ENCODE results near the gene KRI1. TPM values are rescaled to one million over a fixed set of nuclear protein-coding genes. Genes with fewer than 3 reads are reported as not detected.

KRI1 gene
- polyA plus RNA-seq, 1 of the 3 experiments (the other 2 are of a cell fraction): 26.7 TPM

DNA sequence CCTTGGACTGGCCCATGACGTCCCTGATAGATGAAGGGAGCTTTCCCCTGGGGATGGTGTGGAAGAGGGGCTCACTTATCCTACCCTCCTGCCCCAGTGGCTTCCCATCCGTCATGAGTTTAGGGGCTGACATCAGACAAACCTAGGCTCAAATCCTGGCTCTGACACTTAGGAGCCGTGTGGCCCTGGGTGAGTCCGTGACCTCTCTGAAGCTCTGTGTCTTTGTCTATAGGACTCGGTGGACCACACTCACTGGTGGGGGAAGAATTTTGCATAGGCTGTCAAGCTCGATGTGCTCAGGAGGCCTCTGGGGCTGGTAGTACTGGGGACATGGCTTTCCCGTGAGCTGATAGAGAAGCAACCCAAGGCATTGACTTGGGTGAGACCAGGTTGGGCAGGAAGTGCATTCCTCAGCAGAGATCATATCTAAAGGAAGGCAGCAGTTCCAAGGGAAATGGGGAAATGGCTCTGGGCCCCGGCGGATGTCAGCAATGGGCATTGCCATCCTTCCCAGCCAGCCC lies 38.7 kb upstream of the KRI1 start:
- no peak overlapping the region for H3K27ac ChIP-seq (ENCODE audit: low read depth in 2 of 2, low read length in 1 of 2)

DNA sequence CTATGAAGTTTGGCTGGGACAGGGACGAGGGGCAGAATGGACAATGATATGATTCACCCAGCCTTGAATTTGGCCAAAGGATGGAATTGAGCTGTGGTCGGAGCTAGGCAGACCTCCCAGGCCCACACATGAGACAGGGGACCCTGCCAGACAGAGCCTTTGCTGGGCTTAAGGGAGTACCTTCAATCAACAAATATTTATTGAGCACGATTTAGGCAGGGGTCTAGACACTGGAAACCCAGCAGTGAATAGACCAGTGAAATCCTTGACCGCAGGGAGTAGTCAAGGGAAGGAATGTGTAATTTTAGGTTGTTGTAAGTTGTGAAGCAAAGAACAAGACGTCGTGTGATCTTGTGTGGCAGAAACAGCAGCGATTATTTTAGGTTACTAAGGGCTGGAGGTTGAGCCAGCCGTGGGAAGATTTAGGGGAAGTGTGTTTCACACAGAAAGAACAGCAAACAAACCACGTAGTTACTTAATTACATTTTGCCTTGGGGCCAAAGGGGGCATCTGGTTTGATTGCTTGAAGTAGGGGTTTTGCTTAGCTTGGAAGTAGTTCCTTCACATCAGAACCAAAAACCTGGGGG lies 38.2 kb upstream of the KRI1 start:
- Histone ChIP-seq H3K9ac (no peak overlapping the region), H3K4me3 (ENCODE audit: low read depth in 2 of 2, low read length in 1 of 2) (peak overlapping the region in 1 of 2 experiments; percentile 95; a peak in 3 of 4 replicates), H3K36me3 (replicated peaks in 1 of 2; ENCODE audit: control insufficient read depth in 1 of 2, insufficient read depth in 2 of 2, low read length in 1 of 2) (no peaks in the 10 kb centered on the region), H3K27ac (ENCODE audit: low read depth in 2 of 2, low read length in 1 of 2) (no peak overlapping the region), H4K20me1 (ENCODE audit: insufficient read depth) (no peaks in the 10 kb centered on the region), H3K79me2 (ENCODE audit: insufficient read depth) (peaks cover 37% of the 10 kb centered on the region), H3K9me3 (no peaks in the 10 kb centered on the region), H3K4me1 (ENCODE audit: control insufficient read depth in 1 of 2, insufficient read depth in 2 of 2, low read depth in 1 of 2, low read length in 1 of 2) (peaks cover 0 to 8% of the 10 kb centered on the region in 2 experiments; a peak in 1 of 4 replicates), H3K27me3 (ENCODE audit: insufficient read depth) (peaks cover 15% of the 10 kb centered on the region; the same call in 1 of the 2 replicates), H3F3A (replicated peaks; ENCODE audit: insufficient read depth) (no peaks in the 10 kb centered on the region), H3K4me2 (peak overlapping the region; percentile 95; the same call in 1 of the 2 replicates), H2AFZ (ENCODE audit: low read depth) (no peak overlapping the region), H3K9me2 (no peaks in the 10 kb centered on the region)
- DNase-seq: peak; percentile 5
- CTCF ChIA-PET: interaction anchor here (0.8 to 8.0 kb wide), 4 partner anchors 23 to 97 kb away, joined by 3 to 51 read pairs (median 16); partner anchors contain the start of gene QTRT1
- 76% methylated on average over 9 of the region's 9 CpGs for WGBS (ENCODE audit: low lambda C conversion rate)
- POLR2A ChIA-PET: interaction anchor here (1.5 kb wide), 1 partner anchor 40 kb away, joined by 4 read pairs; no protein-coding TSS in a partner anchor
- no peak for TF ChIP-seq EP300 (IDR thresholded peaks at IDR 0.05; ENCODE audit: borderline replicate concordance in 1 of 2, low read depth in 1 of 2, low read length in 1 of 2)
- TF ChIP-seq, protein P1, sequence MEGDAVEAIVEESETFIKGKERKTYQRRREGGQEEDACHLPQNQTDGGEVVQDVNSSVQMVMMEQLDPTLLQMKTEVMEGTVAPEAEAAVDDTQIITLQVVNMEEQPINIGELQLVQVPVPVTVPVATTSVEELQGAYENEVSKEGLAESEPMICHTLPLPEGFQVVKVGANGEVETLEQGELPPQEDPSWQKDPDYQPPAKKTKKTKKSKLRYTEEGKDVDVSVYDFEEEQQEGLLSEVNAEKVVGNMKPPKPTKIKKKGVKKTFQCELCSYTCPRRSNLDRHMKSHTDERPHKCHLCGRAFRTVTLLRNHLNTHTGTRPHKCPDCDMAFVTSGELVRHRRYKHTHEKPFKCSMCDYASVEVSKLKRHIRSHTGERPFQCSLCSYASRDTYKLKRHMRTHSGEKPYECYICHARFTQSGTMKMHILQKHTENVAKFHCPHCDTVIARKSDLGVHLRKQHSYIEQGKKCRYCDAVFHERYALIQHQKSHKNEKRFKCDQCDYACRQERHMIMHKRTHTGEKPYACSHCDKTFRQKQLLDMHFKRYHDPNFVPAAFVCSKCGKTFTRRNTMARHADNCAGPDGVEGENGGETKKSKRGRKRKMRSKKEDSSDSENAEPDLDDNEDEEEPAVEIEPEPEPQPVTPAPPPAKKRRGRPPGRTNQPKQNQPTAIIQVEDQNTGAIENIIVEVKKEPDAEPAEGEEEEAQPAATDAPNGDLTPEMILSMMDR (IDR thresholded peaks at IDR 0.05): no peak
- no peak for TF ChIP-seq SMC3 (IDR thresholded peaks at IDR 0.05; ENCODE audit: low read depth, low read length)
- TF ChIP-seq MXI1 (IDR thresholded peaks at IDR 0.05; ENCODE audit: low read depth, low read length): no peak
- TF ChIP-seq CHD2 (IDR thresholded peaks at IDR 0.05; ENCODE audit: low read length, partially characterized antibody): no peak
- no peak for TF ChIP-seq GABPA (IDR thresholded peaks at IDR 0.05; ENCODE audit: low read depth)
- TF ChIP-seq RCOR1 (IDR thresholded peaks at IDR 0.05; ENCODE audit: low read length): no peak
- no peak for TF ChIP-seq YY1 (IDR thresholded peaks at IDR 0.05; ENCODE audit: low read depth)
- no peak for TF ChIP-seq MEF2A (IDR thresholded peaks at IDR 0.05; ENCODE audit: borderline replicate concordance, low read depth)
- TF ChIP-seq FOXM1 (IDR thresholded peaks at IDR 0.05; ENCODE audit: low read depth): no peak
- TF ChIP-seq, protein P2, sequence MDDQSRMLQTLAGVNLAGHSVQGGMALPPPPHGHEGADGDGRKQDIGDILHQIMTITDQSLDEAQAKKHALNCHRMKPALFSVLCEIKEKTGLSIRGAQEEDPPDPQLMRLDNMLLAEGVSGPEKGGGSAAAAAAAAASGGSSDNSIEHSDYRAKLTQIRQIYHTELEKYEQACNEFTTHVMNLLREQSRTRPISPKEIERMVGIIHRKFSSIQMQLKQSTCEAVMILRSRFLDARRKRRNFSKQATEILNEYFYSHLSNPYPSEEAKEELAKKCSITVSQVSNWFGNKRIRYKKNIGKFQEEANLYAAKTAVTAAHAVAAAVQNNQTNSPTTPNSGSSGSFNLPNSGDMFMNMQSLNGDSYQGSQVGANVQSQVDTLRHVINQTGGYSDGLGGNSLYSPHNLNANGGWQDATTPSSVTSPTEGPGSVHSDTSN (IDR thresholded peaks at IDR 0.05): no peak
- no peak for TF ChIP-seq FOSL2 (IDR thresholded peaks at IDR 0.05; ENCODE audit: borderline replicate concordance, low read depth)
- TF ChIP-seq, protein P3, sequence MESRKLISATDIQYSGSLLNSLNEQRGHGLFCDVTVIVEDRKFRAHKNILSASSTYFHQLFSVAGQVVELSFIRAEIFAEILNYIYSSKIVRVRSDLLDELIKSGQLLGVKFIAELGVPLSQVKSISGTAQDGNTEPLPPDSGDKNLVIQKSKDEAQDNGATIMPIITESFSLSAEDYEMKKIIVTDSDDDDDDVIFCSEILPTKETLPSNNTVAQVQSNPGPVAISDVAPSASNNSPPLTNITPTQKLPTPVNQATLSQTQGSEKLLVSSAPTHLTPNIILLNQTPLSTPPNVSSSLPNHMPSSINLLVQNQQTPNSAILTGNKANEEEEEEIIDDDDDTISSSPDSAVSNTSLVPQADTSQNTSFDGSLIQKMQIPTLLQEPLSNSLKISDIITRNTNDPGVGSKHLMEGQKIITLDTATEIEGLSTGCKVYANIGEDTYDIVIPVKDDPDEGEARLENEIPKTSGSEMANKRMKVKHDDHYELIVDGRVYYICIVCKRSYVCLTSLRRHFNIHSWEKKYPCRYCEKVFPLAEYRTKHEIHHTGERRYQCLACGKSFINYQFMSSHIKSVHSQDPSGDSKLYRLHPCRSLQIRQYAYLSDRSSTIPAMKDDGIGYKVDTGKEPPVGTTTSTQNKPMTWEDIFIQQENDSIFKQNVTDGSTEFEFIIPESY (IDR thresholded peaks at IDR 0.05; ENCODE audit: borderline replicate concordance, low read depth): no peak
- TF ChIP-seq RFX5 (IDR thresholded peaks at IDR 0.05; ENCODE audit: low read length): no peak

More for the DNA sequence above, 38.7 kb upstream of the KRI1 start:
- H3K27me3 ChIP-seq (ENCODE audit: insufficient read depth): peaks cover 11% of the 10 kb centered on the region; the same call in 1 of the 2 replicates
- H3K9me3 ChIP-seq: no peaks in the 10 kb centered on the region
- H4K20me1 ChIP-seq (ENCODE audit: insufficient read depth): no peaks in the 10 kb centered on the region
- peaks cover 37% of the 10 kb centered on the region for H3K79me2 ChIP-seq (ENCODE audit: insufficient read depth)
- DNase-seq: peak; percentile 20
- TF ChIP-seq RAD21 (IDR thresholded peaks at IDR 0.05; ENCODE audit: low read length) (no peak), NFIC (IDR thresholded peaks at IDR 0.05; ENCODE audit: borderline replicate concordance) (no peak), FOXM1 (IDR thresholded peaks at IDR 0.05; ENCODE audit: low read depth) (no peak), TCF12 (IDR thresholded peaks at IDR 0.05) (no peak), FOSL2 (IDR thresholded peaks at IDR 0.05; ENCODE audit: borderline replicate concordance, low read depth) (no peak)
- TF ChIP-seq, protein P4, sequence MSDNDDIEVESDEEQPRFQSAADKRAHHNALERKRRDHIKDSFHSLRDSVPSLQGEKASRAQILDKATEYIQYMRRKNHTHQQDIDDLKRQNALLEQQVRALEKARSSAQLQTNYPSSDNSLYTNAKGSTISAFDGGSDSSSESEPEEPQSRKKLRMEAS (IDR thresholded peaks at IDR 0.05; ENCODE audit: low read depth): no peak
- TF ChIP-seq, protein P1 (IDR thresholded peaks at IDR 0.05): no peak
- H3K9me2 ChIP-seq: no peaks in the 10 kb centered on the region
- peaks cover 0 to 8% of the 10 kb centered on the region in 2 experiments; a peak in 1 of 4 replicates for H3K4me1 ChIP-seq (ENCODE audit: control insufficient read depth in 1 of 2, insufficient read depth in 2 of 2, low read depth in 1 of 2, low read length in 1 of 2)
- H2AFZ ChIP-seq (ENCODE audit: low read depth): no peak overlapping the region
- no peaks in the 10 kb centered on the region for H3K36me3 ChIP-seq (replicated peaks in 1 of 2; ENCODE audit: control insufficient read depth in 1 of 2, insufficient read depth in 2 of 2, low read length in 1 of 2)
- WGBS (ENCODE audit: low lambda C conversion rate): 86% methylated on average over 4 of the region's 9 CpGs
- H3K4me3 ChIP-seq (ENCODE audit: low read depth in 2 of 2, low read length in 1 of 2): no peak overlapping the region
- H3K4me2 ChIP-seq: peak overlapping the region; percentile 95; the same call in 1 of the 2 replicates
- no peaks in the 10 kb centered on the region for H3F3A ChIP-seq (replicated peaks; ENCODE audit: insufficient read depth)
- ChIA-PET POLR2A (no interaction called here), CTCF (interaction anchor here (0.8 to 8.0 kb wide), 4 partner anchors 24 to 96 kb away, joined by 3 to 51 read pairs (median 16); partner anchors contain the start of gene QTRT1)
- no peak overlapping the region for H3K9ac ChIP-seq

Data from SK-N-SH (cell line).